Neural cell (in vitro differentiated cells): ENCODE results near the gene VIT. TPM values are rescaled to one million over a fixed set of nuclear protein-coding genes. Genes with fewer than 3 reads are reported as not detected.

Experiments
- H2AFZ ChIP-seq: fragments of 200-600, 300-800 bp; sonication (generic), shearing (Covaris generic); 2 replicates; pipeline ENCODE4 v1.6.0; 2014; ENCODE audit warnings: low read depth, mild to moderate bottlenecking, antibody characterized with exemption, low read length, moderate library complexity
- H3F3A ChIP-seq: fragments of 200-600 bp; shearing (Covaris generic); 2 replicates; pipeline ENCODE4 v1.6.1; 2016; ENCODE audit warnings: mild to moderate bottlenecking, moderate library complexity, mixed read lengths, antibody characterized with exemption, low read length; ENCODE audit not compliant: insufficient read depth, poor library complexity, severe bottlenecking
- H3K27ac ChIP-seq: fragments of 200-600, 300-800 bp; sonication (generic), shearing (Covaris generic); 2 replicates; pipeline ENCODE4 v1.5.1; 2014; ENCODE audit warnings: mild to moderate bottlenecking, low read length, moderate library complexity
- H3K27me3 ChIP-seq: fragments of 300-800, 200-600 bp; sonication (generic), shearing (Covaris generic); 2 replicates; pipeline ENCODE4 v1.6.0; 2014; ENCODE audit warnings: mild to moderate bottlenecking, low read depth, low read length, moderate library complexity; ENCODE audit not compliant: insufficient read depth
- H3K36me3 ChIP-seq: fragments of 300-800, 200-600 bp; sonication (generic), shearing (Covaris generic); 2 replicates; pipeline ENCODE4 v1.5.1; 2014; ENCODE audit warnings: mild to moderate bottlenecking, antibody characterized with exemption, low read length, moderate library complexity; ENCODE audit not compliant: insufficient read depth
- H3K4me2 ChIP-seq: fragments of 300-800, 200-600 bp; sonication (generic), shearing (Covaris generic); 2 replicates; pipeline ENCODE4 v1.6.0; 2014; ENCODE audit warnings: mild to moderate bottlenecking, low read length
- H3K4me3 ChIP-seq: fragments of 300-800, 200-600 bp; sonication (generic), shearing (Covaris generic); 2 replicates; pipeline ENCODE4 v1.5.1; 2014; ENCODE audit warnings: mild to moderate bottlenecking, low read length, moderate library complexity
- H3K79me2 ChIP-seq: fragments of 200-600 bp; shearing (Covaris generic); replicated peaks from 2 replicates; pipeline ENCODE4 v1.6.0; 2014; ENCODE audit warnings: mild to moderate bottlenecking, low read length, moderate library complexity; ENCODE audit not compliant: insufficient read depth
- H3K9ac ChIP-seq: fragments of 300-800, 200-600 bp; sonication (generic), shearing (Covaris generic); 2 replicates; pipeline ENCODE4 v1.6.1; 2016; ENCODE audit warnings: mild to moderate bottlenecking, low read length, mixed read lengths
- H3K9me2 ChIP-seq: fragments of 200-600 bp; shearing (Covaris generic); 2 replicates; pipeline ENCODE4 v1.6.1; 2016; ENCODE audit warnings: mild to moderate bottlenecking, low read length, mixed read lengths; ENCODE audit not compliant: insufficient read depth
- H3K9me3 ChIP-seq: fragments of 200-600, 300-800 bp; sonication (generic), shearing (Covaris generic); 2 replicates; pipeline ENCODE4 v1.6.1; 2016; ENCODE audit warnings: mild to moderate bottlenecking, mixed run types, low read length, moderate library complexity, mixed read lengths
- H4K20me1 ChIP-seq: fragments of 200-600 bp; shearing (Covaris generic); 2 replicates; pipeline ENCODE4 v1.6.1; 2016; ENCODE audit warnings: mild to moderate bottlenecking, mixed run types; ENCODE audit not compliant: insufficient read depth
- EP300 ChIP-seq: fragments of 450-650 bp; conservative IDR thresholded peaks from 2 replicates; pipeline ENCODE4 v1.6.1; 2014; ENCODE audit warnings: antibody characterized with exemption, mild to moderate bottlenecking, moderate library complexity; ENCODE audit not compliant: poor library complexity, severe bottlenecking
- EZH2 ChIP-seq: fragments of 200-600, 300-800 bp; shearing (Covaris generic), sonication (generic); IDR thresholded peaks from 2 replicates; pipeline ENCODE4 v1.6.1; 2014; ENCODE audit warnings: antibody characterized with exemption, low read length, borderline replicate concordance, mild to moderate bottlenecking; ENCODE audit not compliant: insufficient read depth, poor library complexity, severe bottlenecking
- MXI1 ChIP-seq: fragments of 450-650 bp; conservative IDR thresholded peaks from 2 replicates; pipeline ENCODE4 v1.6.1; 2014; ENCODE audit warnings: antibody characterized with exemption, mild to moderate bottlenecking; ENCODE audit not compliant: poor library complexity, severe bottlenecking
- POLR2AphosphoS5 ChIP-seq: IDR thresholded peaks from 2 replicates; pipeline ENCODE4 v1.6.1; 2012
- RAD21 ChIP-seq: fragments of 450-650 bp; conservative IDR thresholded peaks from 2 replicates; pipeline ENCODE4 v1.6.1; 2014; ENCODE audit warnings: antibody characterized with exemption, mild to moderate bottlenecking, moderate library complexity
- REST ChIP-seq: IDR thresholded peaks from 2 replicates; pipeline ENCODE4 v1.6.1; 2012; ENCODE audit warnings: borderline replicate concordance
- SMC3 ChIP-seq: fragments of 450-650 bp; conservative IDR thresholded peaks from 2 replicates; pipeline ENCODE4 v1.6.1; 2014; ENCODE audit warnings: antibody characterized with exemption, mild to moderate bottlenecking, moderate library complexity; ENCODE audit not compliant: poor library complexity
- TAF1 ChIP-seq: IDR thresholded peaks from 2 replicates; pipeline ENCODE4 v1.6.1; 2012; ENCODE audit warnings: low read depth
- polyA plus RNA-seq: library from polyadenylated mRNA; depleted of rRNA; stranded (reverse); fragments of >200 nt; gene quantifications from 2 replicates; pipeline ENCODE4 v1.2.3, GENCODE V29; 2014
- TF ChIP-seq, protein P1 (sequence below): fragments of 450-650 bp; IDR thresholded peaks from 2 replicates; pipeline ENCODE4 v1.5.1; 2014; ENCODE audit warnings: antibody characterized with exemption, mild to moderate bottlenecking, moderate library complexity; ENCODE audit not compliant: poor library complexity, severe bottlenecking

Gene VIT
- polyA plus RNA-seq, 1 donor from 2014 or later: not detected

DNA sequence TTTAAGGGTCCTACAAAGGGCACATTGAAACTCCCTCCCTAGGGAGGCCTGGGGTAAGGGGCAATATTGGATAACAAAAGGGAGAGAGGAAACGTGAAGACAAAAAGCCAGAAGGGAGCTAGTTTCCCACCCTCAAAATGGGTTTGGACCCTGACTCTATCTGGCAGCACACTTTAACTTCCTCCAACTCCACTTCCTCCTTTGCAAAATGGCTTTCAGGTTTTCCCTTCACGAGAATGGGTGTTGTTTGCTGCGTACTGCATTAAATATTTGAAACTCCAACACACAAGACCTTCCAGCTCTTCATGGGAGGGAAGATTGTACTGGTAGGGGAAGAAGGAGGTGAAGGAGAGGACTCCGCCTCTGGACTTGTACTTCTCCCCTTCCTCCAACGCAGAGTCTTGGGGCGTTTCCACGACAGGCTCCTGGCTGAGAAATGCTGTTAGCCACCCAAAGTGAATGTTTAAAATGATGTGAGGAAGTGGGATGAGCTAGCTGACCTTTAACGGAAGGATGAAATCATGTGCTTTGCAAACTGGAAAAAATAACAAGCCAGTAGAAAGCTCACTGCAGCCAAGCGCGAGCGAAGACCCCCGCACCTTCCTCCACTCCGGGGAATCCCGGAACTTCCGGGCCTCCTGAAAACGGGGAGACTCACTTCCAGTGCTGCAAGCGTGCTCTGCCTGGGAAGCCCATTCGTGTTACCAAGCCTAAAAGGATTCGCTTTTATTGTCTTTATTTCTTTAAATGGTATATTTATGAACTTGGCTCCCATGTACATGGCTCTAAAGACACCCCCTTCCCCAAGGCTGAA lies 85.6 kb downstream of the VIT start:
- Histone ChIP-seq H3K4me2 (no peak overlapping the region), H3K9me2 (no peaks in the 10 kb centered on the region), H3K79me2 (no peaks in the 10 kb centered on the region), H4K20me1 (no peaks in the 10 kb centered on the region), H2AFZ (no peak overlapping the region), H3K27me3 (no peaks in the 10 kb centered on the region), H3K9ac (no peak overlapping the region), H3F3A (no peaks in the 10 kb centered on the region), H3K9me3 (no peaks in the 10 kb centered on the region), H3K27ac (no peak overlapping the region), H3K4me3 (no peak overlapping the region), H3K36me3 (no peaks in the 10 kb centered on the region)
- TF ChIP-seq, protein P1, sequence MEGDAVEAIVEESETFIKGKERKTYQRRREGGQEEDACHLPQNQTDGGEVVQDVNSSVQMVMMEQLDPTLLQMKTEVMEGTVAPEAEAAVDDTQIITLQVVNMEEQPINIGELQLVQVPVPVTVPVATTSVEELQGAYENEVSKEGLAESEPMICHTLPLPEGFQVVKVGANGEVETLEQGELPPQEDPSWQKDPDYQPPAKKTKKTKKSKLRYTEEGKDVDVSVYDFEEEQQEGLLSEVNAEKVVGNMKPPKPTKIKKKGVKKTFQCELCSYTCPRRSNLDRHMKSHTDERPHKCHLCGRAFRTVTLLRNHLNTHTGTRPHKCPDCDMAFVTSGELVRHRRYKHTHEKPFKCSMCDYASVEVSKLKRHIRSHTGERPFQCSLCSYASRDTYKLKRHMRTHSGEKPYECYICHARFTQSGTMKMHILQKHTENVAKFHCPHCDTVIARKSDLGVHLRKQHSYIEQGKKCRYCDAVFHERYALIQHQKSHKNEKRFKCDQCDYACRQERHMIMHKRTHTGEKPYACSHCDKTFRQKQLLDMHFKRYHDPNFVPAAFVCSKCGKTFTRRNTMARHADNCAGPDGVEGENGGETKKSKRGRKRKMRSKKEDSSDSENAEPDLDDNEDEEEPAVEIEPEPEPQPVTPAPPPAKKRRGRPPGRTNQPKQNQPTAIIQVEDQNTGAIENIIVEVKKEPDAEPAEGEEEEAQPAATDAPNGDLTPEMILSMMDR: no peak
- TF ChIP-seq RAD21 (no peak), EP300 (no peak), POLR2AphosphoS5 (no peak), SMC3 (no peak), REST (no peak), MXI1 (no peak), TAF1 (no peak), EZH2 (no peak)

- H3K9me2 ChIP-seq: no peaks in the 10 kb centered on the region
- no peak overlapping the region for H3K9ac ChIP-seq
- H3K36me3 ChIP-seq: no peaks in the 10 kb centered on the region
- no peak overlapping the region for H2AFZ ChIP-seq
- H3K27me3 ChIP-seq: no peaks in the 10 kb centered on the region
- H3K4me3 ChIP-seq: no peak overlapping the region
- H3K9me3 ChIP-seq: no peaks in the 10 kb centered on the region
- H4K20me1 ChIP-seq: no peaks in the 10 kb centered on the region
- no peak overlapping the region for H3K4me2 ChIP-seq
- no peaks in the 10 kb centered on the region for H3K79me2 ChIP-seq
- H3F3A ChIP-seq: no peaks in the 10 kb centered on the region
- H3K27ac ChIP-seq: no peak overlapping the region
- no peak for TF ChIP-seq EP300
- TF ChIP-seq RAD21: no peak
- no peak for TF ChIP-seq EZH2
- no peak for TF ChIP-seq MXI1
- TF ChIP-seq, protein P1: no peak
- TF ChIP-seq POLR2AphosphoS5: no peak
- TF ChIP-seq REST: no peak
- TF ChIP-seq TAF1: no peak
- no peak for TF ChIP-seq SMC3
Observed at GRCh38 chr2:36783246-36783645, 86.7 kb downstream of the VIT start.
